Measurements from ENCODE around the gene SLX4IP. TPM values are rescaled to one million over a fixed set of nuclear protein-coding genes. Genes with fewer than 3 reads are reported as not detected.

SLX4IP gene
- total and polyA plus RNA-seq, 2 donors (not counting 1 experiment from before 2014, with no cell fraction given) = 1.9 to 8.1 TPM

DNA sequence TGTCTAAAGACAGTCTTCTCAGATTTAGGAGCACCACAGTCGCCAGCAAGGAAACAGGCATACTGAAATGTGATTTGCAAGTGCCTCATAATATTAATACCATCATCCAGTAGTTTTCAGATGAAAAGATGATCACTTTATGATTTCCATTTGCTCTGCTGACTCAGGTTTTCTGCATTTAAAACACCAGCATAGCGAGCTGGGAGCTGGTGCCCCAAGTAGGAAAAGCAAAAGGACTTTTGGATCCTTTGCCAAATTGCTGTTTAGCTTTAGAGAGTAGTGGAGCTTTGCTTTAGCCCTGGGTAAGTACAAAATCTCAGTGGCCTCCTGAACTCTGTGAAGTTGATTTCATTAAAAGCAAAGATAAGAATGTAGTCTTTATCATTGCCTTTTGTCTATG lies 160.2 kb downstream of the SLX4IP start:
- H3K4me2 ChIP-seq (ENCODE audit: extremely low read depth, insufficient read depth, low read length) = no peak overlapping the region
- H3K36me3 ChIP-seq (ENCODE audit: control insufficient read depth, insufficient read depth, low read length) = no peaks in the 10 kb centered on the region
- DNase-seq (ENCODE audit: low read depth in 2 of 2) = no peak
- H3K27ac ChIP-seq (ENCODE audit: insufficient read depth, low read length) = no peak overlapping the region
- H3K9ac ChIP-seq (ENCODE audit: insufficient read depth, low read length) = no peak overlapping the region
- TF ChIP-seq EZH2 (IDR thresholded peaks at IDR 0.05; ENCODE audit: low read length, missing control alignments) (no peak), CTCF (conservative IDR thresholded peaks at IDR 0.05 in 1 of 2, IDR thresholded peaks at IDR 0.05 in 1 of 2; ENCODE audit: low read depth in 1 of 2, low read length in 2 of 2) (no peak)
- no peaks in the 10 kb centered on the region for H3K9me3 ChIP-seq (ENCODE audit: control insufficient read depth, insufficient read depth, low read depth, low read length)
- no peaks in the 10 kb centered on the region for H3K79me2 ChIP-seq (ENCODE audit: control insufficient read depth, insufficient read depth, low read length)
- H2AFZ ChIP-seq (ENCODE audit: low read length) = no peak overlapping the region
- H4K20me1 ChIP-seq (ENCODE audit: control insufficient read depth, extremely low read depth, insufficient read depth, low read length) = no peaks in the 10 kb centered on the region
- peaks cover 22% of the 10 kb centered on the region for H3K4me1 ChIP-seq (ENCODE audit: control insufficient read depth, extremely low read depth, insufficient read depth, low read length)
- no peaks in the 10 kb centered on the region for H3K27me3 ChIP-seq (ENCODE audit: control insufficient read depth, insufficient read depth, low read length)
- H3K4me3 ChIP-seq (replicated peaks in 1 of 4; ENCODE audit: control extremely low read depth in 1 of 4, insufficient read depth in 1 of 4, low read depth in 3 of 4, low read length in 4 of 4) = no peak overlapping the region

- no peak overlapping the region for H3K27ac ChIP-seq (ENCODE audit: insufficient read depth, low read length)
- no peak overlapping the region for H3K9ac ChIP-seq (ENCODE audit: insufficient read depth, low read length)
- no peaks in the 10 kb centered on the region for H3K36me3 ChIP-seq (ENCODE audit: control insufficient read depth, insufficient read depth, low read length)
- no peak overlapping the region for H3K4me2 ChIP-seq (ENCODE audit: extremely low read depth, insufficient read depth, low read length)
- H3K4me3 ChIP-seq (replicated peaks in 1 of 4; ENCODE audit: control extremely low read depth in 1 of 4, insufficient read depth in 1 of 4, low read depth in 3 of 4, low read length in 4 of 4) = no peak overlapping the region
- no peaks in the 10 kb centered on the region for H4K20me1 ChIP-seq (ENCODE audit: control insufficient read depth, extremely low read depth, insufficient read depth, low read length)
- H3K4me1 ChIP-seq (ENCODE audit: control insufficient read depth, extremely low read depth, insufficient read depth, low read length) = peaks cover 22% of the 10 kb centered on the region
- TF ChIP-seq EZH2 (IDR thresholded peaks at IDR 0.05; ENCODE audit: low read length, missing control alignments) (no peak), CTCF (conservative IDR thresholded peaks at IDR 0.05 in 1 of 2, IDR thresholded peaks at IDR 0.05 in 1 of 2; ENCODE audit: low read depth in 1 of 2, low read length in 2 of 2) (no peak)
- H3K27me3 ChIP-seq (ENCODE audit: control insufficient read depth, insufficient read depth, low read length) = no peaks in the 10 kb centered on the region
- DNase-seq (ENCODE audit: low read depth in 2 of 2) = no peak
- H3K79me2 ChIP-seq (ENCODE audit: control insufficient read depth, insufficient read depth, low read length) = no peaks in the 10 kb centered on the region
- H2AFZ ChIP-seq (ENCODE audit: low read length) = no peak overlapping the region
- no peaks in the 10 kb centered on the region for H3K9me3 ChIP-seq (ENCODE audit: control insufficient read depth, insufficient read depth, low read depth, low read length)
Measured at GRCh38 chr20:10595985-10596384, 160.9 kb downstream of the SLX4IP start.

DNA sequence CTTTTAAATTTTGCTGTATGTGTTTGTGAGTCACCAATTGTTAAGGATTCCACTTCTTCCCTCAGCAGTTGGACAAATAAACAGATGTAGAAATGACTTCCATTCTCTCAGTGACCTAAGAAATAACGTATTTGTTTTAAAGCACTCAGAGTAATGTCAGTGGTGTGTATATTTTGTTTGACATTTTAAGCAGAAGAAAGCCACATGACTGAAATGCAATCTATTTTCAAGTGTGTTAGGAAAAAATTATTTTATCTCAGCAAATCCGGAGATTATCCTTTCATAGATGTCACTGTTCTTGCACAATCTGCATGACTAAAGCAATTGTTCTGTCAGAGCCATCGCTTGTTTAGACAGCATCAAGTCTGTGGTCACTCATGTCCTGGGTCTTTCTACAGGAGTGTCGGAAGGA lies 161.6 kb downstream of the SLX4IP start:
- Histone ChIP-seq H4K20me1 (ENCODE audit: control insufficient read depth, extremely low read depth, insufficient read depth, low read length) (no peaks in the 10 kb centered on the region), H3K79me2 (ENCODE audit: control insufficient read depth, insufficient read depth, low read length) (no peaks in the 10 kb centered on the region), H3K9me3 (ENCODE audit: control insufficient read depth, insufficient read depth, low read depth, low read length) (no peaks in the 10 kb centered on the region), H3K4me1 (ENCODE audit: control insufficient read depth, extremely low read depth, insufficient read depth, low read length) (peaks cover 22% of the 10 kb centered on the region), H3K9ac (ENCODE audit: insufficient read depth, low read length) (no peak overlapping the region), H3K27ac (ENCODE audit: insufficient read depth, low read length) (peak overlapping the region; percentile 65), H3K27me3 (ENCODE audit: control insufficient read depth, insufficient read depth, low read length) (no peaks in the 10 kb centered on the region), H3K4me3 (replicated peaks in 1 of 4; ENCODE audit: control extremely low read depth in 1 of 4, insufficient read depth in 1 of 4, low read depth in 3 of 4, low read length in 4 of 4) (peak overlapping the region in 1 of 4 experiments; percentile 10), H3K4me2 (ENCODE audit: extremely low read depth, insufficient read depth, low read length) (no peak overlapping the region), H2AFZ (ENCODE audit: low read length) (no peak overlapping the region), H3K36me3 (ENCODE audit: control insufficient read depth, insufficient read depth, low read length) (no peaks in the 10 kb centered on the region)
- no peak for TF ChIP-seq CTCF (conservative IDR thresholded peaks at IDR 0.05 in 1 of 2, IDR thresholded peaks at IDR 0.05 in 1 of 2; ENCODE audit: low read depth in 1 of 2, low read length in 2 of 2)
- no peak for TF ChIP-seq EZH2 (IDR thresholded peaks at IDR 0.05; ENCODE audit: low read length, missing control alignments)
- DNase-seq (ENCODE audit: low read depth in 2 of 2) = peak; percentile 86 to 94
